ENCODE results near the gene MRPL36. TPM values are rescaled to one million over a fixed set of nuclear protein-coding genes. Genes with fewer than 3 reads are reported as not detected.

The MRPL36 gene
- total and polyA plus RNA-seq, 2 of the 4 experiments (the other 2 are of a cell fraction), result 85.9 to 103 TPM

DNA sequence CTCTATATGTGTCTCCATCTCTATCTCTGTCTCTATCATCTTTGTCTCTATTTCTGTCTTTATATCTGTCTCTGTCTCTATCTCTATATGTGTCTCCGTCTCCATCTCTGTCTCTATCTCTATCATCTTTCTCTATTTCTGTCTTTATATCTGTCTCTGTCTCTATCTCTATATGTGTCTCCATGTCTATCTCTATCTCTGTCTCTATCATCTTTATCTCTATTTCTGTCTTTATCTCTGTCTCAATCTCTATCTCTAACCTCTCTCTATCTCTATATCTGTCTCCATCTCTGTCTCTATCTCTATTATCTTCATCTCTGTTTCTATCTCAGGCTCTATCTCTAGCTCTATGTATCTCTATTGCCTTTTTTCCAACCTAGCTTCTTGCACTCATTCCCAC is 46.1 kb upstream of the MRPL36 start:
- dilution Hi-C loops (cut with HindIII; ENCODE audit: low sequenced_read_pairs, unreplicated experiment) (no loop called here), in situ Hi-C loops (cut with MboI; ENCODE audit: low sequenced_read_pairs) (no loop called here), intact Hi-C loops (cut with micrococcal nuclease) (no loop called here)
- Histone ChIP-seq H3K9me3 (ENCODE audit: control insufficient read depth, insufficient read depth, low read length) (no peaks in the 10 kb centered on the region; the same call in 1 of the 2 replicates), H2AK5ac (ENCODE audit: low read depth, low read length) (no peak overlapping the region), H3K27ac (ENCODE audit: insufficient read depth, low read length) (no peak overlapping the region), H4K91ac (ENCODE audit: insufficient read depth, low read depth, low read length) (no peak overlapping the region), H4K8ac (ENCODE audit: low read depth in 2 of 2, low read length in 2 of 2) (no peak overlapping the region), H2BK20ac (ENCODE audit: low read depth, low read length) (no peak overlapping the region), H3K36me3 (ENCODE audit: control insufficient read depth, insufficient read depth, low read length) (no peaks in the 10 kb centered on the region), H3K23ac (ENCODE audit: low read depth, low read length) (no peak overlapping the region), H2AK9ac (replicated peaks; ENCODE audit: low read depth, low read length, poor library complexity) (no peak overlapping the region), H3K4me1 (ENCODE audit: control insufficient read depth, insufficient read depth, low read length) (no peaks in the 10 kb centered on the region), H3K4me3 (ENCODE audit: insufficient read depth, low read depth, low read length) (no peak overlapping the region), H2BK5ac (ENCODE audit: low read depth, low read length, poor library complexity, severe bottlenecking) (no peak overlapping the region), H4K5ac (ENCODE audit: low read depth, low read length) (no peak overlapping the region), H3K9ac (ENCODE audit: low read depth, low read length) (no peak overlapping the region), H3K4me2 (ENCODE audit: low read depth, low read length) (no peak overlapping the region), H3K79me1 (ENCODE audit: low read depth in 1 of 2, low read length in 2 of 2) (no peaks in the 10 kb centered on the region), H4K20me1 (ENCODE audit: insufficient read depth, low read length) (no peaks in the 10 kb centered on the region), H3K18ac (ENCODE audit: low read depth, low read length) (no peak overlapping the region), H2AFZ (replicated peaks; ENCODE audit: low read length, poor library complexity) (no peak overlapping the region), H2BK120ac (ENCODE audit: low read depth, low read length) (no peak overlapping the region), H3K27me3 (ENCODE audit: control insufficient read depth, insufficient read depth, low read length) (peaks cover 35% of the 10 kb centered on the region), H3K14ac (replicated peaks; ENCODE audit: low read depth, low read length) (no peak overlapping the region), H2BK15ac (ENCODE audit: low read depth, low read length) (no peak overlapping the region), H3K4ac (ENCODE audit: low read depth, low read length) (no peak overlapping the region), H3K56ac (ENCODE audit: extremely low read depth, insufficient read depth, low read length) (no peak overlapping the region), H3K9me1 (ENCODE audit: insufficient read depth, low read length) (no peaks in the 10 kb centered on the region)
- ChIA-PET POLR2A (ENCODE audit: unreplicated experiment) (no interaction called here), CTCF (no interaction called here)
- no peak for ATAC-seq (ENCODE audit: low read depth)
- DNase-seq, result no peak
- WGBS, 2 experiments (ENCODE audit: extremely low coverage in 2 of 2, insufficient read length in 1 of 2), result 88% methylated on average over 1 of the region's 1 CpG; no CpG with 5 or more reads in 1 of the 2 experiments
- TF ChIP-seq POLR2A (IDR thresholded peaks at IDR 0.05; ENCODE audit: low read depth, low read length), result no peak
- TF ChIP-seq CTCF (conservative IDR thresholded peaks at IDR 0.05; ENCODE audit: low read depth, low read length), result no peak
- TF ChIP-seq, protein P1, sequence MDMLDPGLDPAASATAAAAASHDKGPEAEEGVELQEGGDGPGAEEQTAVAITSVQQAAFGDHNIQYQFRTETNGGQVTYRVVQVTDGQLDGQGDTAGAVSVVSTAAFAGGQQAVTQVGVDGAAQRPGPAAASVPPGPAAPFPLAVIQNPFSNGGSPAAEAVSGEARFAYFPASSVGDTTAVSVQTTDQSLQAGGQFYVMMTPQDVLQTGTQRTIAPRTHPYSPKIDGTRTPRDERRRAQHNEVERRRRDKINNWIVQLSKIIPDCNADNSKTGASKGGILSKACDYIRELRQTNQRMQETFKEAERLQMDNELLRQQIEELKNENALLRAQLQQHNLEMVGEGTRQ (IDR thresholded peaks at IDR 0.05; ENCODE audit: low read depth, low read length), result no peak
- TF ChIP-seq RCOR1 (IDR thresholded peaks at IDR 0.05; ENCODE audit: insufficient replicate concordance, low read length), result no peak
- no peak for TF ChIP-seq RFX5 (IDR thresholded peaks at IDR 0.05; ENCODE audit: low read depth, low read length)
- no peak for TF ChIP-seq FOS (IDR thresholded peaks at IDR 0.05; ENCODE audit: low read depth, low read length)
- TF ChIP-seq RAD21 (IDR thresholded peaks at IDR 0.05; ENCODE audit: low read length), result no peak
- no peak for TF ChIP-seq SMC3 (IDR thresholded peaks at IDR 0.05; ENCODE audit: low read depth, low read length)
- TF ChIP-seq MXI1 (IDR thresholded peaks at IDR 0.05; ENCODE audit: borderline replicate concordance, low read depth, low read length), result no peak
- TF ChIP-seq MAZ (IDR thresholded peaks at IDR 0.05; ENCODE audit: borderline replicate concordance, low read depth, low read length), result no peak
- TF ChIP-seq BHLHE40 (IDR thresholded peaks at IDR 0.05; ENCODE audit: low read depth, low read length), result no peak
- TF ChIP-seq NFE2L2 (IDR thresholded peaks at IDR 0.05; ENCODE audit: low read depth, low read length), result no peak
- no peak for TF ChIP-seq CEBPB (IDR thresholded peaks at IDR 0.05; ENCODE audit: low read depth, low read length)
- TF ChIP-seq CHD1 (IDR thresholded peaks at IDR 0.05; ENCODE audit: low read depth, low read length), result no peak
- TF ChIP-seq MAFK (IDR thresholded peaks at IDR 0.05; ENCODE audit: low read depth, low read length), result no peak
- TF ChIP-seq ELK1 (IDR thresholded peaks at IDR 0.05; ENCODE audit: borderline replicate concordance, low read depth, low read length), result no peak
- BruUV-seq (replicated peaks), result no TSS peak

Measured in IMR-90 (cell line).